ACC112 (cell line): Measurements from ENCODE around the gene B3GNT9.

ENCODE experiments used
- H2AFZ ChIP-seq: fragments of 200-600 bp; sonication (generic); one replicate; pipeline ENCODE4 v1.6.0; 2017; ENCODE audit warnings: antibody characterized with exemption, low read length; ENCODE audit not compliant: unreplicated experiment
- H3K27ac ChIP-seq: fragments of 200-600 bp; sonication (generic); 2 replicates; pipeline ENCODE4 v1.5.1; 2014; ENCODE audit warnings: low read depth, mild to moderate bottlenecking, antibody characterized with exemption, low read length, moderate library complexity
- H3K27me3 ChIP-seq: fragments of 200-600 bp; sonication (generic); 2 replicates; pipeline ENCODE4 v1.6.1; 2014; ENCODE audit warnings: mild to moderate bottlenecking, antibody characterized with exemption, low read length, moderate library complexity, mixed read lengths; ENCODE audit not compliant: insufficient read depth
- H3K36me3 ChIP-seq: fragments of 200-600 bp; sonication (generic); 2 replicates; pipeline ENCODE4 v1.6.1; 2016; ENCODE audit warnings: mild to moderate bottlenecking, antibody characterized with exemption, low read length, moderate library complexity, mixed read lengths; ENCODE audit not compliant: insufficient read depth
- H3K4me1 ChIP-seq: fragments of 200-600 bp; sonication (generic); one replicate; pipeline ENCODE4 v1.6.1; 2016; ENCODE audit warnings: low read length, mixed read lengths; ENCODE audit not compliant: insufficient read depth, unreplicated experiment, control insufficient read depth
- H3K4me3 ChIP-seq: fragments of 200-600 bp; sonication (generic); 2 replicates; pipeline ENCODE4 v1.5.1; 2014; ENCODE audit warnings: mild to moderate bottlenecking, low read depth, low read length
- H3K79me2 ChIP-seq: fragments of 200-600 bp; sonication (generic); one replicate; pipeline ENCODE4 v1.6.0; 2016; ENCODE audit warnings: low read length; ENCODE audit not compliant: control insufficient read depth, unreplicated experiment, insufficient read depth

B3GNT9 gene, protein sequence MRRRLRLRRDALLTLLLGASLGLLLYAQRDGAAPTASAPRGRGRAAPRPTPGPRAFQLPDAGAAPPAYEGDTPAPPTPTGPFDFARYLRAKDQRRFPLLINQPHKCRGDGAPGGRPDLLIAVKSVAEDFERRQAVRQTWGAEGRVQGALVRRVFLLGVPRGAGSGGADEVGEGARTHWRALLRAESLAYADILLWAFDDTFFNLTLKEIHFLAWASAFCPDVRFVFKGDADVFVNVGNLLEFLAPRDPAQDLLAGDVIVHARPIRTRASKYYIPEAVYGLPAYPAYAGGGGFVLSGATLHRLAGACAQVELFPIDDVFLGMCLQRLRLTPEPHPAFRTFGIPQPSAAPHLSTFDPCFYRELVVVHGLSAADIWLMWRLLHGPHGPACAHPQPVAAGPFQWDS

DNA sequence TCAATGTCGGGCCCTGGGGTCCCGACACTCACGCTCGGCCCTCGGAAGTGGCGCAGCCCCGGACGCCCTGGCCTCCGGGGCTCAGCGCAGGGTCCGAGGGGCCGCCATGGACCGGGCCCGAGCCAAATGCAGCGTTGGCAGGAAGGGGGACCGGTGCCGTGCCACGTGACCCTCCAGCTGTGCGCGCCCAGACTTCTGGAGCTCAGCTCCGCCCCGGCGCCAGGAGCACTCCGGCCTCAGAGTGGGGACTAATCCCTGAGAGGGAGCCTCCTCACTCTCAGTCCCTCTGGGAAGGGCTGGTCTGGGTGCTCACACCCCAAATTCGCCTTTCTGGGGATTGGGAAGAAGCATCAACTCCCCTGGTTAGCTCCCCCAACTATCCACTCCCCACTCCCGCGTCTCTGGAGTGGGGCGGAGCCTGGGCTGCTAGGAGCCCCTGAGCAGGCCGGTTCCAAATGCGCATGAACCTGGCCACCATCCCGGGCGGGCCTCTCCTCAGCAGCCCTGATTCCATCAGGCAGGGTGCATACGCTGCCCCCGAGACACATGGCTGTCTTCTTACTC, at the start of gene B3GNT9:
Gene B3GNT9, minus strand, starts transcription at position 166 of the 564 bp plus-strand sequence. CDS start 513 bp downstream, outside the sequence.
- Histone ChIP-seq H3K79me2 (peaks cover 6% of the 10 kb centered on the region), H3K27me3 (no peaks in the 10 kb centered on the region), H3K27ac (peak within 1 kb of the TSS; percentile 81), H2AFZ (peak within 1 kb of the TSS; percentile 74), H3K4me3 (peak within 1 kb of the TSS; percentile 86), H3K4me1 (peaks cover 7% of the 10 kb centered on the region), H3K36me3 (peaks cover 15% of the 10 kb centered on the region; the same call in 1 of the 2 replicates)

DNA sequence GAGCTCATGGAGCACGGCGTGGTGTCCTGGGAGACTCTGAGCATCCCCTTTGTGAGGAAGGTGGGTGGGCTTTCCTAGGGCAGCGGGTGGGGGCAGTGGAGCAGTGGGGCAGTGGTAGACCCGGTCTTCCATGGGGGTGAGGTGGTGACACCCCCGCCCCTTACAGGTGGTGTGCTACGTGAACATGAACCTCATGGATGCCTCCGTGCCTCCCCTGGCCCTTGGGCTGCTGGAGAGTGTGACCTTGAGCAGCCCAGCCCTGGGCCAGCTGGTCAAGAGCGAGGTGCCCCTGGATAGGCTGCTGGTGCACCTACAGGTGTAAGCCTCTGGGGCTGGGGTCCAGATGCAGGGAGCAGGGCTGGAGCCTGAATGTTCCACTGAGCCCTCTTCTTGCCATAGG, 49.7 kb upstream of the B3GNT9 start:
- Histone ChIP-seq H3K27ac (no peak overlapping the region), H3K27me3 (no peaks in the 10 kb centered on the region), H3K36me3 (peaks cover 15% of the 10 kb centered on the region; the same call in 1 of the 2 replicates), H3K4me3 (no peak overlapping the region), H3K4me1 (no peaks in the 10 kb centered on the region), H2AFZ (no peak overlapping the region), H3K79me2 (peaks cover 7% of the 10 kb centered on the region)

DNA sequence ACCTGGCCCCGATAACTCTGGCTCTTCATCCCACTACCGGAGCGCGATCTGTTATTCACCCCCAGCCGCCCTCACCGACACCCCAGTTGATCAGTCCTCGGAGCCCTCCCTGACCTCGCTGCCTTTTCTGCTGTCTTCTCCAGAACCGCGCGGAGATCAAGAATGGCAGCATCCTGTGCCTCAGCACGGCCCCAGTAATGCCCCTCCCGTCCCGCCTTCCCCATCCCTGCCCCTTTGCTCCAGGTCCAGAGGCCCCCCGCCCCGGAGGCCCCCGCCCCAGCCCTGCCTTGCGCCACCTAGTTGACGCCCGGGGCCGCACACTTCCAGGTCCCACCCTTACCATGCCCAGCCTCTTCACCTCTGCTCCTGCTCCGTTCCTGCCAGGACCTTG, 49.0 kb upstream of the B3GNT9 start:
- peaks cover 9% of the 10 kb centered on the region for H3K79me2 ChIP-seq
- H3K36me3 ChIP-seq: peaks cover 17% of the 10 kb centered on the region; the same call in 1 of the 2 replicates
- H3K27me3 ChIP-seq: no peaks in the 10 kb centered on the region
- H3K4me3 ChIP-seq: no peak overlapping the region
- no peak overlapping the region for H2AFZ ChIP-seq
- no peaks in the 10 kb centered on the region for H3K4me1 ChIP-seq
- no peak overlapping the region for H3K27ac ChIP-seq

DNA sequence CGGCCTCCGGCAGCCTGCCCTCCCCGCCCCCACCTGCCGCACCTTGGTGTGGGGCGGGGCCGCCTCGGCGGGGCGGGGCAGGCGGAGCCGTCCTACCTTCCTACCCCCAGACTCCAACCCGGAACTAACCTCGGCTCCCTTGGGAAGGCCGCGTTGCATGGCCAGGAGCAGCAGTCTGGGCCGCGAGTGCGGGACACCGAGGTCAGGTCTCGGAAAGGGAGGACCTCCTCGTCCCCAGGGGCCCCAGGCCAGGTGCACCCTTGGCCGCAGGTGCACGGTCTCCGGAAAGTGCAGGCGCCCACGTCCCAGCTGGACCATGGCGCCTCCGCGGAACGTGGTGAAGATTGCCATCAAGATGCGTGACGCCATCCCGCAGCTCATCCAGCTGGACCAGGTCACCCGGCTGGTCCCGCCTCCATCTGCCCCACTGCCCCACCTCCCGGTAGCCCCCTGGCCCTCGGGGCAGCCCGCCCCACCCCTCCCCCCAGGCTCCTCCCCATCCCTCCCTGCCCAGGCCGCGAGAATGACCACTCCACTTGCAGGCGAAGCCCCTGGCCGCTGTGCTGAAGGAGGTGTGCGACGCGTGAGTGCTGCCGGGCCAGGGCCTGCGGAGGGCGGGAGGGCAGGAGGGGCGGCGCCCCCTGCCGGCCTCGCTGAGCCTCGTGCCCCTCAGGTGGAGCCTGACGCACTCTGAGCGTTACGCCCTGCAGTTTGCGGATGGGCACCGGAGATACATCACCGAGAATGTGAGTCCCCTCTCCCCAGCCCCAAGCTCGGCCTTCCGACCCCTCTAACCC, 48.4 kb upstream of the B3GNT9 start, which contains the start of gene ELMO3:
Gene ELMO3, plus strand, starts transcription at position 121 of the 797 bp plus-strand sequence. Its CDS starts 196 bp downstream, at position 317.
- Histone ChIP-seq H3K27me3 (no peaks in the 10 kb centered on the region), H3K4me3 (no peak within 1 kb of the TSS), H3K27ac (no peak within 1 kb of the TSS), H3K4me1 (peaks cover 2% of the 10 kb centered on the region), H2AFZ (no peak within 1 kb of the TSS), H3K79me2 (peaks cover 14% of the 10 kb centered on the region), H3K36me3 (peaks cover 22% of the 10 kb centered on the region; the same call in 1 of the 2 replicates)

DNA sequence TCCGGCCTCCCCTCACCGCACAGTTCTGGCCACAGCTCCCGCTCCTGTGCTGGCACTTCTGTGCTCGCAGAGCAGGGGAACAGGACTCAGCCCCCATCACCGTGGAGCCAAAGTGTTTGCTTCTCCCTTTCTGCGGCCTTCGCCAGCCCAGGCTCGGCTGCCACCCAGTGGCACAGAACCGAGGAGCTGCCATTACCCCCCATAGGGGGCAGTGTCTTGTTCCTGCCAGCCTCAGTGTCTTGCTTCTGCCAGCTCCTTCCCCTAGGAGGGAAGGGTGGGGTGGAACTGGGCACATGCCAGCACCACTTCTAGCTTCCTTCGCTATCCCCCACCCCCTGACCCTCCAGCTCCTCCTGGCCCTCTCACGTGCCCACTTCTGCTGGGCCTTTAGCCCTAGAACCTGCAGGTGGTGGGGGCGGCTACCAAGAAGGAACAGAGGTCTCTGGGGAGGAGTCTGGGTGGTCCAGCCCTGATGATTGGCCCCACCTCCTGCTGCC, 47.5 kb upstream of the B3GNT9 start:
- peaks cover 26% of the 10 kb centered on the region; the same call in 1 of the 2 replicates for H3K36me3 ChIP-seq
- no peak overlapping the region for H3K27ac ChIP-seq
- no peak overlapping the region for H2AFZ ChIP-seq
- no peak overlapping the region for H3K4me3 ChIP-seq
- H3K4me1 ChIP-seq: peaks cover 11% of the 10 kb centered on the region
- peaks cover 23% of the 10 kb centered on the region for H3K79me2 ChIP-seq
- no peaks in the 10 kb centered on the region for H3K27me3 ChIP-seq

DNA sequence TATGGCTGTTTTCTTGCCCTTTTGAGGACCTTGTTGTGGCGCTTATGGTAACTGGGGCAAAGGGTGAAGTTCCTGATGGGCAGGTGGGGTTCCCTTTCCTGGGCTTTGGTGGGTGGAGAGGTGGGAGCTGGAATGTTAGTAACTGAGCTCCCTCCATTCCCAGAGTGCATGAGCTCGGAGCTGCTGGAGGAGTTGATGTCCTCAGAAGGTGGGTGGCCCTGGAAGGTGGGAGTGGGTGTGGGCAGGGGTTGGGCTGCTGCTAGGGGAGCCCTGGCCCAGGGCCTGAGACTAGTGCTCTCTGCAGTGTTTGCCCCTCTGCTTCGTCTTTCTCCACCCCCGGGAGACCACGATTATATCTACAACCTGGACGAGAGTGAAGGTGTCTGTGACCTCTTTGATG, 46.9 kb upstream of the B3GNT9 start:
- Histone ChIP-seq H3K4me1 (peaks cover 16% of the 10 kb centered on the region), H3K27ac (no peak overlapping the region), H3K27me3 (no peaks in the 10 kb centered on the region), H3K79me2 (peaks cover 29% of the 10 kb centered on the region), H3K4me3 (no peak overlapping the region), H2AFZ (no peak overlapping the region), H3K36me3 (peaks cover 26% of the 10 kb centered on the region; the same call in 1 of the 2 replicates)

DNA sequence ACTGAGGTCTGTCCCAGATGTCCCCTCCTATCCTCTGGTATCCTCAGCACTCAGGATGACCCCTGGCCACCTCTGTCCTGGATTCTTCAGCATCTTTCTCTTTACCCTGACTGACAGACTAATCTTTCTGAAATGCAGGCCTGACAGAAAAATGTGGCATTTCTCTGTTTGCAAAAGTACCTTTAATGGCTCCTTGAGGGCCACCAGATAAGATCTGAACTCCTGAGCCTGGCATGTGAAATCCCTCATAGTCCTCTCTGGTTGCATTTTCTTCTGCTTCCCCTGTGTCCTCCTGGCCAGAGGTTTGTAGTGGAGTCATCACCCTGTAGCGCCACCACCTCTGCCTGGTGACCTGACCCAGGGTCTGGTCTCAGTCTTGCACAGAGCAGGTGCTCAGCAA, 46.1 kb upstream of the B3GNT9 start:
- H3K27ac ChIP-seq: no peak overlapping the region
- peaks cover 26% of the 10 kb centered on the region; the same call in 1 of the 2 replicates for H3K36me3 ChIP-seq
- H3K79me2 ChIP-seq: peaks cover 36% of the 10 kb centered on the region
- H3K4me3 ChIP-seq: no peak overlapping the region
- peaks cover 16% of the 10 kb centered on the region for H3K4me1 ChIP-seq
- no peak overlapping the region for H2AFZ ChIP-seq
- no peaks in the 10 kb centered on the region for H3K27me3 ChIP-seq

DNA sequence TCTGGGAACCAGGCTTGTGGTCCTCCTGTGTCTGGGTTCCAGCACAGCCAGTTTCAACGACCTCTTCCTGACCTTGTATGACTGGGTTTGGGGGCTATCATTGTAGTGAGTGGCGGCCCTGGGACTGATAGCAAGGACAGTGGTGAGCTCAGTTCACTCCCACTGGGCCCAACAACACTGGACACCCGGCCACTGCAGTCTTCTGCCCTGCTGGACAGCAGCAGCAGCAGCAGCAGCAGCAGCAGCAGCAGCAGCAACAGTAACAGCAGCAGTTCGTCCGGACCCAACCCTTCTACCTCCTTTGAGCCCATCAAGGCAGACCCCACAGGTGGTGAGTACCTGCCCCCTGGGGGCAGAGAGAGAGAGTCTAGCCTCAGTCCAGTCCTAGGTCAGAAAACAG, 44.9 kb upstream of the B3GNT9 start:
- no peak overlapping the region for H3K4me3 ChIP-seq
- no peak overlapping the region for H2AFZ ChIP-seq
- no peak overlapping the region for H3K27ac ChIP-seq
- H3K36me3 ChIP-seq: peaks cover 25% of the 10 kb centered on the region; the same call in 1 of the 2 replicates
- H3K79me2 ChIP-seq: peaks cover 36% of the 10 kb centered on the region
- H3K4me1 ChIP-seq: peaks cover 20% of the 10 kb centered on the region
- no peaks in the 10 kb centered on the region for H3K27me3 ChIP-seq

DNA sequence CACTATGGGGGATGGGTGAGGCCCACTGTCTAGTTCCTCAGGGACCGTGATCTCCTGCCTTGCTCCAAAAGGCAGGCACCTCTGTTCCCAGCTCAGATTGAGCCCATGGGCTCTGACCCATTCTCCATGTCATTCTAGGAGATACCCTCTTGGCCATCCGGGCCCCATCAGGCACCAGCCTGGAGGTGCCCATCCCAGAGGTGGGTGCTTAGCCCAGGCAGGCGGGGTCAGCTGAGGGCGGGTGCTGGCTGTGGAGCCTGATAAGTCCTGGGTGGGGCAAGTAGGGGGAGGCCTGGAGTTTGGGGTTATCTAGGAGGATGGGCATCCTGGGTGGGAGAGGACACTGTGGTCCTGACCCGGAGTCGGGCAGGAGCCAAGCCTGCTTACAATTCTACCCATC, 43.5 kb upstream of the B3GNT9 start:
- H3K4me1 ChIP-seq: peaks cover 20% of the 10 kb centered on the region
- peak overlapping the region; percentile 96; the same call in 1 of the 2 replicates for H3K4me3 ChIP-seq
- H3K27ac ChIP-seq: no peak overlapping the region
- H3K36me3 ChIP-seq: peaks cover 24% of the 10 kb centered on the region; the same call in 1 of the 2 replicates
- peaks cover 36% of the 10 kb centered on the region for H3K79me2 ChIP-seq
- H3K27me3 ChIP-seq: no peaks in the 10 kb centered on the region
- H2AFZ ChIP-seq: no peak overlapping the region

DNA sequence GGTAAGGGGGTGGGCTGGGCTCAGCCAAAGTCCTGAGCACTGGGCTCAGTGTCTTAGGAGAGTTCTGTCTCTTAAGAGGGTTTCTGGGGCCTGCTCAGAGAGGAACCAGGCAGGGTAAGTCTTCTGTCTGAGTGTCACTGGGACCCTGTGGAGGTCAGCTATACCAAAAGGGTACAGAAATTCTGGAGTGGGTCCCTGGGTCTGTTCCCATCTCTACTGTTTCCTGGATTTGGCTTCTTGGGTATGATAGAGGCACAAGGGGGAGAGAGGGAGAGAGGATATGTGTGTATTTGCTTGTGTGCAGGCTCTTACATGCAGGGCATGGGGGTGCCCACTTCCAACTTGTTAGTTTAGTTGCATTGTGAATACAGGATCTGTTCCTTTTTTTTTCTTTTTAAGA, 42.7 kb upstream of the B3GNT9 start:
- H2AFZ ChIP-seq: no peak overlapping the region
- H3K4me3 ChIP-seq: peak overlapping the region; percentile 96
- H3K27me3 ChIP-seq: no peaks in the 10 kb centered on the region
- H3K36me3 ChIP-seq: peaks cover 24% of the 10 kb centered on the region; the same call in 1 of the 2 replicates
- H3K4me1 ChIP-seq: peaks cover 20% of the 10 kb centered on the region
- H3K27ac ChIP-seq: no peak overlapping the region
- H3K79me2 ChIP-seq: peaks cover 36% of the 10 kb centered on the region
